Parathyroid adenoma (tissue), 2 donors: ENCODE measurements around the gene POLD2.
"Not testable (repeated sequence)": the region's sequence is repeated elsewhere in the genome, so short reads cannot be mapped to it uniquely, and the experiment has no call there.

Experiments used
- H2AFZ ChIP-seq: fragments of 300-600 bp; sonication (generic); one replicate; pipeline ENCODE4 v1.7.0; 2017; ENCODE audit warnings: antibody characterized with exemption, mild to moderate bottlenecking
- H3K27ac ChIP-seq: fragments of 300-600 bp; sonication (generic); one replicate; pipeline ENCODE4 v1.7.0; 2017
- H3K27me3 ChIP-seq: fragments of 300-600 bp; sonication (generic); one replicate; pipeline ENCODE4 v1.7.0; 2017; ENCODE audit warnings: low read length; ENCODE audit not compliant: control insufficient read depth, insufficient read depth
- H3K36me3 ChIP-seq: fragments of 300-600 bp; sonication (generic); one replicate; pipeline ENCODE4 v1.7.0; 2017; ENCODE audit warnings: low read length; ENCODE audit not compliant: control insufficient read depth, insufficient read depth
- H3K4me1 ChIP-seq: fragments of 300-600 bp; sonication (generic); one replicate; pipeline ENCODE4 v1.7.0; 2017; ENCODE audit warnings: control low read depth
- H3K4me2 ChIP-seq: fragments of 300-600 bp; sonication (generic); one replicate; pipeline ENCODE4 v1.7.0; 2017; ENCODE audit warnings: low read length
- H3K4me3 ChIP-seq: fragments of 300-600 bp; sonication (generic); one replicate; pipeline ENCODE4 v1.7.0; 2017; ENCODE audit warnings: low read depth, low read length
- H3K79me2 ChIP-seq: fragments of 300-600 bp; sonication (generic); one replicate; pipeline ENCODE4 v1.7.0; 2017; ENCODE audit warnings: control low read depth
- H3K9ac ChIP-seq: fragments of 300-600 bp; sonication (generic); one replicate; pipeline ENCODE4 v1.7.0; 2017; ENCODE audit warnings: mild to moderate bottlenecking
- H3K9me3 ChIP-seq: fragments of 300-600 bp; sonication (generic); one replicate; pipeline ENCODE4 v1.7.0; 2017; ENCODE audit warnings: low read length; ENCODE audit not compliant: control insufficient read depth
- TF ChIP-seq, protein P1 (sequence below): fragments of 300-600 bp; sonication (generic); IDR thresholded peaks from one replicate; pipeline ENCODE4 v1.7.0; 2017; ENCODE audit warnings: antibody characterized with exemption, mild to moderate bottlenecking
- donor health status: primary hyperparathyroidism.

Gene POLD2

DNA sequence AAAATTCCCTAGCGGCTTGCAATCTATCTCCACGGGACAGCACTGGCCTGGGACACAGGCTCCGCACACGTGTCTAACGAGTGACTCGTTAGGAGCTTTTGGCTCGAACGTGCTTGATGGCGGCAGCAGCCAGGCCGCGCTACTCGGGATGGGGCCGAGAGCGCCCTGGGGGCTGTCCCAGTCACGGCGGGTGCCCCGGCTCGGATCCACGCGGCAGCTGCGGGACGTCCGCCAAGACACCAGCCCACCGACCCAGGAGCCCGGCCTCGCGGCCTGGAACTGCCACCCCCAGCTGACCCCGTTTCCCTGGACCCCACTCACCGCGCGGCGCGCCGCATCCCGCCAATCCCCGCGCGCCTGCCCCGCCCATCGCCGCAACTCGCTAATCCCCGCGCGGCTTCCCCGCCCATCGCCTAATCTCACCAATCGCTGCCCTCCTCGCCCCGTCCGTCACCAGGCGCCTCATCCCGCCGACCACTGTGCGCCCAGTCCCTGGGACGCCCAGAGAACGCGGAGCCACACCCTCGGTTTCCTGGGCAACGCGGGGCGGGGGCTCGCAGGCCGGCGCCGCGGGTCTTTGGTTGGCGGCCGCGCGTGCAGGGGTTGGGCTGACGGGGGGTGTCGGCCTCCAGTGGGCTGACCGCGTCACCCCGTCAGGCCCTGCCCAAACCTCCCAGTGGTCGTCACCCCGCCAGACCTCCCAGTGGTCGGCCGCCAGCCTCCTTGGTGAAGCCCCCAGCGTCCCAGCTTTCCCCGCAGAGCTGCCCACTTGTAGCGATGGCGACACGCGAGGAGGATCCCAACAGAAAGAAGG is at the start of gene POLD2:
POLD2 (minus strand) TSS at position 359 of the 814 bp plus-strand sequence. CDS start 1,495 bp downstream, outside the sequence.
- TF ChIP-seq, protein P1, sequence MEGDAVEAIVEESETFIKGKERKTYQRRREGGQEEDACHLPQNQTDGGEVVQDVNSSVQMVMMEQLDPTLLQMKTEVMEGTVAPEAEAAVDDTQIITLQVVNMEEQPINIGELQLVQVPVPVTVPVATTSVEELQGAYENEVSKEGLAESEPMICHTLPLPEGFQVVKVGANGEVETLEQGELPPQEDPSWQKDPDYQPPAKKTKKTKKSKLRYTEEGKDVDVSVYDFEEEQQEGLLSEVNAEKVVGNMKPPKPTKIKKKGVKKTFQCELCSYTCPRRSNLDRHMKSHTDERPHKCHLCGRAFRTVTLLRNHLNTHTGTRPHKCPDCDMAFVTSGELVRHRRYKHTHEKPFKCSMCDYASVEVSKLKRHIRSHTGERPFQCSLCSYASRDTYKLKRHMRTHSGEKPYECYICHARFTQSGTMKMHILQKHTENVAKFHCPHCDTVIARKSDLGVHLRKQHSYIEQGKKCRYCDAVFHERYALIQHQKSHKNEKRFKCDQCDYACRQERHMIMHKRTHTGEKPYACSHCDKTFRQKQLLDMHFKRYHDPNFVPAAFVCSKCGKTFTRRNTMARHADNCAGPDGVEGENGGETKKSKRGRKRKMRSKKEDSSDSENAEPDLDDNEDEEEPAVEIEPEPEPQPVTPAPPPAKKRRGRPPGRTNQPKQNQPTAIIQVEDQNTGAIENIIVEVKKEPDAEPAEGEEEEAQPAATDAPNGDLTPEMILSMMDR: no peak
- Histone ChIP-seq H3K4me2 (peak within 1 kb of the TSS; percentile 97), H3K27me3 (no peaks in the 10 kb centered on the region), H3K4me3 (peak within 1 kb of the TSS; percentile 75), H3K9me3 (no peaks in the 10 kb centered on the region), H3K79me2 (peaks cover 7% of the 10 kb centered on the region), H3K27ac (peak within 1 kb of the TSS; percentile 63), H3K4me1 (peaks cover 5% of the 10 kb centered on the region), H3K36me3 (no peaks in the 10 kb centered on the region), H2AFZ (peak within 1 kb of the TSS; percentile 98), H3K9ac (peak within 1 kb of the TSS; percentile 42)

DNA sequence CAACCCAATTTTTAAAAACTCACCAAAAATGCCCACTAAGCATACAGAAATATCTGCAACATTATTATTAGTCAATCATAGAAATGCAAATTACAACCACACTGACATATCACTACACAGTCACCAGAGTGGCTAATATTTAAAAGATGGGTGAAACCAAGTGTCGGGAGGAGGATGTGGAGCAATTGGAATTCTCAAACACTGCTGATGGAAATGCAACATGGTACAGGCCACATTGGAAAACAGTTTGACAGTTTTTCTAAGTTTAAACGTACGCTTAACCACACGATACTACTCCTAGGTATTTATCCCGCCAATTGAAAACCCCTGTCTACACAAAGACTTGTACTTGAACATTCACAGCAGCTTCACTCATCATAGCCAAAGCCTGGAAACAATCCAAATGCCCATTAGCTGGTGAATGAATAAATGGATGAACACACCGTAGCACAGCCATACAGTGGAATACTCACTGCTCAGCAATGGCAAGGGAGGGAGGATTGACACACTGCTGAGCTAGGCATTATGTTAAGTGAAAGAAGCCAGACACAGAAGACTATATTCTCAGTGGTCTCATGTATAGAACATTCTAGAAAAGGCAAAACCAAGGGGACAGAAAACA is 49.6 kb upstream of the POLD2 start:
- no peaks in the 10 kb centered on the region for H3K36me3 ChIP-seq
- no peak overlapping the region for H3K27ac ChIP-seq
- H3K27me3 ChIP-seq: no peaks in the 10 kb centered on the region
- H3K79me2 ChIP-seq: no peaks in the 10 kb centered on the region
- no peak overlapping the region for H3K4me2 ChIP-seq
- no peak overlapping the region for H2AFZ ChIP-seq
- no peak overlapping the region for H3K9ac ChIP-seq
- H3K4me1 ChIP-seq: no peaks in the 10 kb centered on the region
- no peak overlapping the region for H3K4me3 ChIP-seq
- TF ChIP-seq, protein P1: no peak
- no peaks in the 10 kb centered on the region for H3K9me3 ChIP-seq

DNA sequence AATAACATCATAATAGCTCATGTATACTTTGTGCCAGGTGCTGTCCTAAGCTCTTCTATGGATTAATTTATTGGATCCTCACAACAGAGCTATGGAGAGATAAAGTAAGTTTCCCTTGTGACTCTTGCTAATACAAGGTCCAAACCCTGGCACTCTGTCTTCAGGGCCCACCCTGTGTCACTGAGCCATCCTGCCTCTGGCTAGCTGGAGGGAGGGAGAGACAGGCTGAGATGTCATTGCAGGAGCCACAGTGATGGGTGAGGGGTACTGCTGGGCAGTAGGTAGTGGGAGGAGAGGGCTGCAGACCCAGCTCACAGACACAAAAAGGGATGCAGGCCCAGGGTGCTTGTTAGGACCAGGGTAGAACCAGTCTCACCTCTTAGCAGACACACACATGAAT is 49.0 kb upstream of the POLD2 start:
- H3K4me2 ChIP-seq: no peak overlapping the region
- H3K9ac ChIP-seq: no peak overlapping the region
- no peaks in the 10 kb centered on the region for H3K36me3 ChIP-seq
- no peak overlapping the region for H2AFZ ChIP-seq
- H3K9me3 ChIP-seq: no peaks in the 10 kb centered on the region
- no peak overlapping the region for H3K4me3 ChIP-seq
- H3K4me1 ChIP-seq: no peaks in the 10 kb centered on the region
- TF ChIP-seq, protein P1: no peak
- H3K27me3 ChIP-seq: no peaks in the 10 kb centered on the region
- no peak overlapping the region for H3K27ac ChIP-seq
- no peaks in the 10 kb centered on the region for H3K79me2 ChIP-seq

DNA sequence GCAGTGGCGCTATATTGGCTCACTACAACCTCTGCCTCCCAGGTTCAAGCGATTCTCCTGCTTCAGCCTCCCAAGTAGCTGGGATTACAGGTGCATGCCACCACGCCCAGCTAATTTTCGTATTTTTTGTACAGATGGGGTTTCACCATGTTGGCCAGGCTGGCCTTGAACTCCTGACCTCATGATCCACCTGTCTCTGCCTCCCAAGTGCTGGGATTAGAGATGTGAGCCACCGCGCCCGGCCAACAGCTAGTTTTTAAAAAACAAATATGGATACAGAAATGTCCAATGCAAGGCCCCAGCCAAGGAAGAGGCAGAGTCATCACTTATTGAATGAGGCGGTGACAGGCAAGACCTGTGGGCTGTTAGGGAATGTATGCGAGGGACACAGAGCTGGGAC is 48.6 kb upstream of the POLD2 start:
- not testable (repeated sequence) for H2AFZ ChIP-seq, H3K4me2 ChIP-seq, H3K27me3 ChIP-seq, H3K4me1 ChIP-seq, H3K27ac ChIP-seq, H3K79me2 ChIP-seq, H3K9me3 ChIP-seq, H3K36me3 ChIP-seq, H3K9ac ChIP-seq, H3K4me3 ChIP-seq

DNA sequence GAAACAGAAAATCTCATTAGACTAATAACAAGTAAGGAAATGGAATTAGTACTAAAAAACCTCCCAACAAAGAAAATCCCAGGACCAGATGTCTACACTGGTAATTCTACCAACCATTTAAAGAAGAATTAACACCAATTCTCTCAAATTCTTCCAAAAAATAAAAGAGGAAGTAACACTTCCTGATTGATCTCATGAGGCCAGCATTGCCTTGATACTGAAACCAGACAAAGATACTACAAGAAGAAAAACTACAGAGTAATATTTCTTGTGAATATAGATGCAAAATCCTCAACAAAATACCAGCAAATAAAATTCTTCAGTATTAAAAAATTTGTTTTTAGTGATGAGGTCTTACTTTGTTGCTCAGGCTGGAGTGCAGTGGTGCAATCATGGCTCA is 44.6 kb upstream of the POLD2 start:
- no peak overlapping the region for H3K9ac ChIP-seq
- no peak overlapping the region for H2AFZ ChIP-seq
- no peak overlapping the region for H3K4me3 ChIP-seq

More for the DNA sequence above, 44.6 kb upstream of the POLD2 start:
- H3K36me3 ChIP-seq: no peaks in the 10 kb centered on the region
- H3K79me2 ChIP-seq: no peaks in the 10 kb centered on the region
- H3K27me3 ChIP-seq: no peaks in the 10 kb centered on the region
- H3K9me3 ChIP-seq: no peaks in the 10 kb centered on the region
- no peaks in the 10 kb centered on the region for H3K4me1 ChIP-seq
- TF ChIP-seq, protein P1: no peak
- no peak overlapping the region for H3K4me2 ChIP-seq
- no peak overlapping the region for H3K27ac ChIP-seq
